Activated CD4-positive, alpha-beta T cell treated with anti-CD3 and anti-CD28 coated beads, Interleukin-2, amount 10 ng/mL, durations not matched to agents 24 days and 14 days (primary cell): ENCODE results near the gene CSAD. TPM values are rescaled to one million over a fixed set of nuclear protein-coding genes. Genes with fewer than 3 reads are reported as not detected.
"Not testable (repeated sequence)": the region's sequence is repeated elsewhere in the genome, so short reads cannot be mapped to it uniquely, and the experiment has no call there.

Experiments
- DNase-seq: peaks from one replicate; pipeline ENCODE4 v3.0.0; 2022
- H3K27ac Mint-ChIP-seq: one replicate; pipeline ENCODE4 v1.8.0; 2022; ENCODE audit warnings: mild to moderate bottlenecking, mixed read lengths
- H3K27me3 Mint-ChIP-seq: one replicate; pipeline ENCODE4 v1.8.0; 2022; ENCODE audit warnings: mixed read lengths
- H3K36me3 Mint-ChIP-seq: one replicate; pipeline ENCODE4 v1.8.0; 2022; ENCODE audit warnings: low read depth, mild to moderate bottlenecking, mixed read lengths
- H3K4me1 Mint-ChIP-seq: one replicate; pipeline ENCODE4 v1.8.0; 2021; ENCODE audit warnings: mixed read lengths
- H3K4me3 Mint-ChIP-seq: one replicate; pipeline ENCODE4 v1.8.0; 2022; ENCODE audit warnings: mild to moderate bottlenecking, moderate library complexity, mixed read lengths
- H3K9me3 Mint-ChIP-seq: one replicate; pipeline ENCODE4 v1.8.0; 2021; ENCODE audit warnings: mixed read lengths
- intact Hi-C: fragments of 100-400 bp; cut with micrococcal nuclease; formaldehyde crosslinking; loops from one replicate; pipeline ENCODE4 v1.15.1; 2023
- total RNA-seq: library from RNA; stranded (reverse); gene quantifications from 2 replicates; pipeline ENCODE4 v1.2.3, GENCODE V29; 2022

Gene CSAD
- total RNA-seq, 1 donor from 2014 or later: 25.6 TPM

GRCh38 chr12:53173085-53173715, 7.5 kb downstream of the CSAD start:
- no peak overlapping the region for H3K27ac Mint-ChIP-seq
- H3K4me3 Mint-ChIP-seq: no peak overlapping the region
- H3K27me3 Mint-ChIP-seq: no peaks in the 10 kb centered on the region
- no peaks in the 10 kb centered on the region for H3K9me3 Mint-ChIP-seq
- peak; percentile 53 for DNase-seq
- peaks cover 5% of the 10 kb centered on the region for H3K36me3 Mint-ChIP-seq
- intact Hi-C loops: no loop called here
- peaks cover 5% of the 10 kb centered on the region for H3K4me1 Mint-ChIP-seq

- no peak overlapping the region for H3K4me3 Mint-ChIP-seq
- intact Hi-C loops: no loop called here
- H3K27me3 Mint-ChIP-seq: no peaks in the 10 kb centered on the region
- H3K4me1 Mint-ChIP-seq: peaks cover 5% of the 10 kb centered on the region
- H3K27ac Mint-ChIP-seq: no peak overlapping the region
- H3K9me3 Mint-ChIP-seq: no peaks in the 10 kb centered on the region
- no peak for DNase-seq
- peaks cover 5% of the 10 kb centered on the region for H3K36me3 Mint-ChIP-seq
Observed at GRCh38 chr12:53172352-53172751, 8.4 kb downstream of the CSAD start.

- Mint-ChIP-seq H3K27me3 (no peaks in the 10 kb centered on the region), H3K4me1 (peaks cover 5% of the 10 kb centered on the region), H3K36me3 (peaks cover 7% of the 10 kb centered on the region), H3K27ac (no peak overlapping the region), H3K4me3 (no peak overlapping the region), H3K9me3 (no peaks in the 10 kb centered on the region)
- intact Hi-C loops: no loop called here
- DNase-seq: no peak
Observed at GRCh38 chr12:53171725-53172329, 8.9 kb downstream of the CSAD start.

- H3K27ac Mint-ChIP-seq: no peak overlapping the region
- H3K9me3 Mint-ChIP-seq: no peaks in the 10 kb centered on the region
- H3K4me1 Mint-ChIP-seq: peaks cover 7% of the 10 kb centered on the region
- no peak for DNase-seq
- no peak overlapping the region for H3K4me3 Mint-ChIP-seq
- peaks cover 7% of the 10 kb centered on the region for H3K36me3 Mint-ChIP-seq
- H3K27me3 Mint-ChIP-seq: no peaks in the 10 kb centered on the region
- intact Hi-C loops: no loop called here
Observed at GRCh38 chr12:53170876-53171724, 9.6 kb downstream of the CSAD start.

- Mint-ChIP-seq H3K27ac (no peak overlapping the region), H3K27me3 (no peaks in the 10 kb centered on the region), H3K9me3 (no peaks in the 10 kb centered on the region)
Observed at GRCh38 chr12:53170215-53170614, 10.5 kb downstream of the CSAD start.

GRCh38 chr12:53169644-53170043, 11.1 kb downstream of the CSAD start:
- H3K36me3 Mint-ChIP-seq: peaks cover 7% of the 10 kb centered on the region
- no peaks in the 10 kb centered on the region for H3K27me3 Mint-ChIP-seq
- H3K4me1 Mint-ChIP-seq: peaks cover 3% of the 10 kb centered on the region
- H3K9me3 Mint-ChIP-seq: no peaks in the 10 kb centered on the region
- H3K4me3 Mint-ChIP-seq: no peak overlapping the region
- intact Hi-C loops: no loop called here
- DNase-seq: no peak
- no peak overlapping the region for H3K27ac Mint-ChIP-seq

More at GRCh38 chr12:53170215-53170614, 10.5 kb downstream of the CSAD start:
- Mint-ChIP-seq H3K4me3 (no peak overlapping the region), H3K4me1 (peaks cover 7% of the 10 kb centered on the region), H3K36me3 (peaks cover 7% of the 10 kb centered on the region)
- DNase-seq: no peak
- intact Hi-C loops: no loop called here

GRCh38 chr12:53166837-53167236, 13.9 kb downstream of the CSAD start:
- H3K36me3 Mint-ChIP-seq: peaks cover 7% of the 10 kb centered on the region
- H3K9me3 Mint-ChIP-seq: no peaks in the 10 kb centered on the region
- H3K4me3 Mint-ChIP-seq: no peak overlapping the region

GRCh38 chr12:53163008-53163407, 17.7 kb downstream of the CSAD start:
- not testable (repeated sequence) for H3K27me3 Mint-ChIP-seq, DNase-seq, H3K36me3 Mint-ChIP-seq

More at GRCh38 chr12:53166837-53167236, 13.9 kb downstream of the CSAD start:
- Mint-ChIP-seq H3K4me1 (peaks cover 2% of the 10 kb centered on the region), H3K27me3 (no peaks in the 10 kb centered on the region), H3K27ac (no peak overlapping the region)
- DNase-seq: no peak
- intact Hi-C loops: no loop called here

GRCh38 chr12:53161119-53161911, 19.4 kb downstream of the CSAD start:
- Mint-ChIP-seq H3K27ac (no peak overlapping the region), H3K36me3 (no peaks in the 10 kb centered on the region), H3K4me1 (peaks cover 10% of the 10 kb centered on the region), H3K27me3 (no peaks in the 10 kb centered on the region), H3K9me3 (no peaks in the 10 kb centered on the region), H3K4me3 (no peak overlapping the region)
- DNase-seq: no peak
- intact Hi-C loops: no loop called here

More at GRCh38 chr12:53163008-53163407, 17.7 kb downstream of the CSAD start:
- H3K9me3 Mint-ChIP-seq, intact Hi-C loops, H3K4me3 Mint-ChIP-seq, H3K27ac Mint-ChIP-seq: not testable (repeated sequence)
- H3K4me1 Mint-ChIP-seq: peaks cover 10% of the 10 kb centered on the region

GRCh38 chr12:53160673-53161072, 20.1 kb downstream of the CSAD start:
- no peak overlapping the region for H3K27ac Mint-ChIP-seq
- no peaks in the 10 kb centered on the region for H3K36me3 Mint-ChIP-seq
- intact Hi-C loops: no loop called here
- H3K9me3 Mint-ChIP-seq: no peaks in the 10 kb centered on the region
- no peaks in the 10 kb centered on the region for H3K27me3 Mint-ChIP-seq
- DNase-seq: no peak
- H3K4me3 Mint-ChIP-seq: no peak overlapping the region
- peaks cover 9% of the 10 kb centered on the region for H3K4me1 Mint-ChIP-seq

GRCh38 chr12:53160000-53160399, 20.7 kb downstream of the CSAD start:
- Mint-ChIP-seq H3K36me3 (no peaks in the 10 kb centered on the region), H3K9me3 (no peaks in the 10 kb centered on the region), H3K4me1 (peaks cover 9% of the 10 kb centered on the region), H3K27me3 (no peaks in the 10 kb centered on the region), H3K4me3 (no peak overlapping the region), H3K27ac (no peak overlapping the region)
- intact Hi-C loops: loop anchor here (1.0 to 5.0 kb wide), 9 partner anchors 30 to 185 kb away; partner anchors contain the start of genes AAAS, ESPL1 and PFDN5
- DNase-seq: no peak

- H3K27me3 Mint-ChIP-seq: no peaks in the 10 kb centered on the region
- H3K36me3 Mint-ChIP-seq: no peaks in the 10 kb centered on the region
- H3K27ac Mint-ChIP-seq: peak overlapping the region; percentile 38
- DNase-seq: peak; percentile 97
- intact Hi-C loops: loop anchor here (1.0 to 5.0 kb wide), 9 partner anchors 31 to 186 kb away; partner anchors contain the start of genes AAAS, ESPL1 and PFDN5
- H3K4me1 Mint-ChIP-seq: peaks cover 9% of the 10 kb centered on the region
- H3K9me3 Mint-ChIP-seq: no peaks in the 10 kb centered on the region
- peak overlapping the region; percentile 8 for H3K4me3 Mint-ChIP-seq
Observed at GRCh38 chr12:53159195-53159839, 21.4 kb downstream of the CSAD start.

GRCh38 chr12:53152390-53152789, 28.3 kb downstream of the CSAD start:
- Mint-ChIP-seq H3K9me3 (no peaks in the 10 kb centered on the region), H3K27me3 (peaks cover 4% of the 10 kb centered on the region), H3K4me3 (no peak overlapping the region), H3K36me3 (no peaks in the 10 kb centered on the region), H3K4me1 (no peaks in the 10 kb centered on the region), H3K27ac (no peak overlapping the region)
- no peak for DNase-seq
- intact Hi-C loops: no loop called here
